Activated CD8-positive, alpha-beta memory T cell treated with anti-CD3 and anti-CD28 coated beads, Interleukin-2, amount 50 U/mL, for 1 hour (primary cell): Measurements from ENCODE around the gene SLC35F1.

Experiments
- DNase-seq: peaks from one replicate; pipeline ENCODE4 v3.0.0-alpha.2; 2020; ENCODE audit errors: extremely low read depth

Gene SLC35F1

DNA sequence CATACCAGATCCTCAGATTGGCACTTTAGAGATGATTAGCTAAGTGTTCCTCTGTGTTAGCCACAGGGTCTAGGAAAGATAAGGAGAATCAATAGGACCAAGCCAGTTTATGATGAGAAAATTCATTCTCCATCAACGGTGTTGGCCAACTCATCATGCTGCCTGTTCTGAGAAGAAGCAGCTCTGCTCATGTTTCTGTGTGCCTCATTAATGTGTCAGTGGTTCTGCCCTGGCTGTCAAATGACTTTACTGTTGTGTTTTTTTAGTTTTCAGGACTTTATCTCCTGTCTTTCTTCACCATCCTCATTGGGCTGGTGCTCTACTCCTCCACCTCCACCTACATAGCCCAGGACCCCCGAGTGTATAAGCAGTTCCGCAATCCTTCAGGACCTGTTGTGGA, 406.7 kb downstream of the SLC35F1 start:
- DNase-seq = no peak

DNA sequence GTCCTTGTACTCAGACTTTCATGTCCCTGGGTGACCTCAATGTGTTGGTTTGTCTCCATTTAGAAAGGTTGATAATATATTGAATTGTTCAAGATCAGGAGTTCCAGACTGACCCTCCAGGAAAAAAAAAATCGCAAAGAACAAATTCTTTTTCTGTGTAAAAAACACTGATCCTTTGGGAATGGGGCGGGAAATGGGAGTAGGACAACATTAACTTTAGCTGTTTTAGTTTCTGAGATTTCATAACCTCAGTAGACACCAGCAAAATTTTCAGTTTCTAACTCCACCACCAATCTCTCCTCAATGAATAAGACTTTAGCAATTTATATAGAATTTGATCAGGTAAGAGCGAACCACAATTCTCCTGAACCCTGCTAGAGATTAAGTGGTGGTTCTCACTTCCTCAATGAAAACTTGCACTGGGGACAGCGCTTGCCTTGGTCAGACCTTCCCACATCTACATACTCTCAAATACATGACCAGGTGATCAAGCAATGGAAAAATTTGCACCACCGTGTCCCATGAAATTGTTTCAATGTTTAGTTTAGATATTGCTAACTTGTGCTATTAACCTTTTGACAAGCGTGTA, 409.8 kb downstream of the SLC35F1 start:
- DNase-seq = no peak

DNA sequence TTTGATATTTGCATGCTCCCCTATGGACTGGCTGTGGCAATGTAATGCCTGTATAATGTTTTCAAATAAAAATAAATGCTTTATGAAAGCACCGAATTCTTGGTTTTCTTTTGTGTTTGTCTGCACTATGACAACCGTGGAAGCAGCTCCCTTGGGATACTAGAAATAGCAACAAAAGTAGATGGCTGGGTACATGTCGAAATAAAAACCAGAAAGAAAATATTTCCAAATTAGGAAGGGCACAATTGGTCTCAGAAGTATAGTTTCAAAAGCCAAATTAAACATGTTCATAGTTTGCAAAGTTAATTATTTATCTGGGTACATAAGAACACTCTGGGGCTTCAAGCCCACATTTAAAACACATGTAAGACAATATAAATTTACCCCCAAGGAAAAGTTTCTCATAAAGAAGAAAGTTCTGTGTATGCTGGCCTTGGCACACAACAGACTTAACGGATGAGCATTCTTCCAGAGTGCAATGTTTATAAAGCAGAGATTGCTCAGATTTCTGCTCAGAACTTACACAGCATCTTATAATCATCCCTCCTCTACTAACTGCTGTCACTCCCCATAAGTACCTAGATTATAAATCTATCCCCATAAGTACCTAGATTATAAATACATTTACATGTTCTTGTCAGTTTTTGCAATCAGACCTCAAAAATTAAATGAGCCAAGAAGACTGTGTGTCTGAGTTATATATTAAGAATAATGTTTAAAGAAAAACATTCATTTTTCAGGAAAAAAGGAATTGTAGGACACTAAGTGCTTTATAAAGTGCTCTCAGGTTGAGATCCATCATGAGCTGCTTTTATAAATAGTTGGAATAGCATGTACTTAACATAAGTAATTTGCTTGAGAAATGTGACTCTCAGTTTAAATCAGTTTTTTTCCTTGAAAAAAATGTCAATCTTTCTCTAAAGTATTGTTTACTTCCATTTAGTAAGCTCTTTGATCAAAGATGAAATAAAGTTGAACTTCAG, 410.8 kb downstream of the SLC35F1 start:
- DNase-seq = no peak

DNA sequence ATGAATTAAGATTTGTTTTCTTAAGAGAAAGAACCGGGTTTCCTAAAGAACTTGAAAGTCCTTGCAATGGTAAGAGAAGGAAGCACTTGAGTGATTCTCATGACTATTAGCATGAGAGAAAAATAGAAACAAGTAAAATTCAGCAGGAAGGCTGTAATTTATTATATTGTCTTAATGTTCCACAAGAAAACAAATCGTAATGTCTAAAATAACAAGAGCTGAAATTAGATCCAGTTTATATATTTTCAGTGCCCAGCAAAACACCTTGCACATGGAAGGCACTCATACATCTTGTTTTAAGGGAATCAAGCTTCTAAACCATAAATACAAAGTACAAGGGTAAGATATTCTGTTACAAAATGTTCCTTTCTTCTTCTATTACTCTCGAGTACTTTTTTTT, 411.6 kb downstream of the SLC35F1 start:
- DNase-seq = no peak

DNA sequence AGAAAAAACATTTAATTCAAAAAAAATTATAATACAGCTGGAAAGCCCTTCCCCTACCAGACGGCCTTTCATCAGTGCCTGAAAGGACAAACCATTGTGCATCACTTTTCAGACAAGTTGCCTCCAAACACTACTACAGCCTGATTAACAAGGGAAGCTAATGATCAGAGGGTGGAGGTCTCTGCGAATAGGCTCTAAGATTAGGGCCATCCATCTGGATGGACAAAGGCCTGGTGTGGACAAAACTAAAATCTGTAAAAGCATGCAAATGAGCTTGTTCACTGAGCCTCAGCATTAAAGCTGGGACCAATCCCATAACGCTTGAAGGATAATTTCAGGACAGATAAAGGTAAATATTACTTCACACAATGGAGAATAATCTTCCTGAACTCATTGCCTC, 412.4 kb downstream of the SLC35F1 start:
- DNase-seq = no peak

DNA sequence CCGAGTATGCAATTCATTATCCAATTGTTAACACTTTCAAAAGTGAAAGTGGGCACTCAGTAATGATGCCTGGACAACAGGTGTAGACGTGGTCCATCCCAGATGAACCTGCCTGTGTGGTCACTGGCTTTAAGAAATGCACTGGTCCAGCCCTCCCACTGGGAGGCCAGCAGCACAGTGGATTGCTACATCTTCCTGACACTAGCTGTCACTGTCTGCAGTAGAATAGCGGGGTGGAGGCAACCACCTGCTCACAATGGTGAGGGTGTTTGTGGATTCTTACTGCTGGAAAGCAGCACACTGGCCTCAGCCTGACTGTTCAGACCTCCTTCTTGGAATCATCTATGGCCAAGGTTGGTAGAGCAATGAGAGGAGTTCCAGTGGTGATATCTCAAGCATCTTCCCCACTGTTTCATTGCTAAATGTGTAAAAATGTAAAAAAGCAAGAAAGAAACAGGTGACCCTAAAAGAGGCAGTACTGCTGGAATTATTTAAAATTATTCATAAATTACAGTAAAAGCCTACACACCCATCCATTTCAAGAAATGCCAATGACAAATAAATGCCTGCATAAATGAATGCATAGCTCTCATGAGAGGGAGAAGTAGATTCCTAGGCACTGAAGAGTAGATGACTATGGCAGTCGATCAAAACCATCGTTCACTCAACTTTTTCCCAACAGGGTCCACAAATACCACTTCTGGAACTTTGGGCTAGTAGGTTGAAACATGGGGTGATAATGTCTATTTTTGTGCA, 413.0 kb downstream of the SLC35F1 start:
- no peak for DNase-seq

DNA sequence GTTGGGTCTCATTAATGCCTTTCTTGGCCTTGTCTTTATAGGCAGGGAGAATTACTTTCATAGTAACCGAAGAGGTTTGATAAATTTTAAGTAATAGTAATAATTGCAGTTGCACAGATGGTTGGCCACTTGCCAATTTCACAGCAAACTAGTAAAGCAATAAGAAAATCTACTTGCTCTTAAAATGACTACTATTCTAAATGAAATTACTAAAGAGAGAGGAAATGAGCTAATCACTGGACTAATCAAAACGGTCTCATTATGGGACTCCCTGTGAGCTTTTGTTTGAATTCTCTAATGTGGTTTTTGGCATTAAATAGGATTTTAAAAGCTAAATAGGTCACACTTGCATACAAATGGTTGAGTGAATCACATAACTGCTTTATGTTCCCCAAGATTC, 413.6 kb downstream of the SLC35F1 start:
- DNase-seq = no peak

DNA sequence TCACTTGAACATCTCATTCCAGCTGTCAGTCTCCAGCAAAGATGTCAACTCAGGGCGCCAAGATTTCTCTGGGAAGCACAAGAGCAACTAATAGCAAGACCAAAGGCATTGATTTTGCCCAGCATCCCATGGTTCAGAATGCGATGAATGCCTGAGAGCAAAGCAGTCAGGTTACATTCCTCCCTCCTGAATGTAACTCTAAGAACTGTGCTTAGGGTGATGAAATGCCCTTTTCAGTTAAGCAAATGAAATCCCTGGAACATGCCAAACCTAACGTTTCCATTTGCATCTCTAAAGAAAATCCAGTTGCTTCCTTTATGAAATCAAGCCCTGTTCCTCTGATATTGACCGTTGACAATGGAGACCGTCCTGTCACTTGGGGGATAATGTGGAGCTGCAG, 417.1 kb downstream of the SLC35F1 start:
- DNase-seq = no peak

DNA sequence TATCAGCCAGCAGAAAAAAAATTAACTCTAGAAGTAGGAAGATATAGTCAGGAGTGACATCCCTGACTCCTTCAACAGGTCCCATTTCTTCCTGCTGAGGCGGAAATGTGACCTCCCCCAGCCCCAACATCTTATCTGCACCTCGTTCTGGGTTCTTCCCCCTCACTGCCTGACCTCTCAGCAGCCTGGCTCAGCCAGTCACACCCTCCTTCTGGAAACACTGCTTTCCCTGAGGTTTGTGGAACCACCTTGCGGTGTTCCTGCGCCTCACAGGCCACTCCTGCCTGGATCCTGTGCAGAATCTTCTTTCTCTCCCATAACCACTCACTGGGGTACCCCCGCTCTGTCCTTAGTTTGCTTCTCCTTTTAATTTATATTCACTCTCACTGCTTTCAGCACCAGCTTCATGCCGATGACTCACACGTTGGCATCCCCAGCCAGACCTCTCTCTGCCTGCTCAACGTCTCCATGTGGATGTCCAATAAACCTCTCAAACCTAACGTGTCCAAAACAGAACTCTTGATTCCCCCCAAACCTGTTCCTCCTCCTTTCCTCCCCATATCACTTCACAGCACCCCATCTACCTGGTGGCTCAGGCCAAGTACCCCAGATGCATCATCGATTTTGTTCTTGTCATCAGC, 418.3 kb downstream of the SLC35F1 start:
- DNase-seq = no peak

DNA sequence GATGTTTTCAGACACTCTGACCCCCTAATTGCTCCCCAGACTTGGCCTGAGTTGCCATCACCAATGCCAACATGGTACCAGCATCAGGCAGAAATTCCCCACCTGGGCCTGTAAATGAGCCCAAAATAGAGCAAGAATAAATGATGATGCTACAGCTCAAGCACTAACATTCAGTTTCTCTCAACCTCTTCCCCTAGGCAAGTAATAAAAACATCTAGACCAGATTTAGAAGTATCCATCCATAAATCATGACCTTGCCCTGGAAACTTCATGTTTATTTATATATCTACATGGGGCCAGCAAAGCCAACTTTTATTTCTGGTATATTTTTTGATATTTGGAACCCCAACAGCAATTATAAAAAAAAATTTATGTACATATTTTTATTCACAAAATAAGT, 419.6 kb downstream of the SLC35F1 start:
- no peak for DNase-seq

DNA sequence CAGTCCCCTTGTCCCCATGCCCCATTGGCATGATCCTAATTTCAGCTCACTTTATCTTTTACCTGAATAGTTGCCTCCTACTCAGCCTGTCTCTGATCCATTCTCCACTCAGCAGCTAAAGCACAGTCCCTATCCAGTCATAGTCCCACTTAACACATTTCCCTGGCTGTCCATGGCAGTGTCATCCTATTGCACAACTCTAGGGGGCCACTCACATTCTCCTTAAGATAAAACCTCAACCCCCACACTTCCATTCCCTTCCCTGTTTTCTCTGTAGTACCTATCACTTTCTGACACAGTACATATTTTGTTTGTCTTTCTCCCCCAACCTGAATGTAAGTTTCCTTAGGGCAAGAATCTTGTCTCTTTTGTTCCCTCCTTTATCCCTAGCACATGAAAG, 420.2 kb downstream of the SLC35F1 start:
- DNase-seq = no peak

DNA sequence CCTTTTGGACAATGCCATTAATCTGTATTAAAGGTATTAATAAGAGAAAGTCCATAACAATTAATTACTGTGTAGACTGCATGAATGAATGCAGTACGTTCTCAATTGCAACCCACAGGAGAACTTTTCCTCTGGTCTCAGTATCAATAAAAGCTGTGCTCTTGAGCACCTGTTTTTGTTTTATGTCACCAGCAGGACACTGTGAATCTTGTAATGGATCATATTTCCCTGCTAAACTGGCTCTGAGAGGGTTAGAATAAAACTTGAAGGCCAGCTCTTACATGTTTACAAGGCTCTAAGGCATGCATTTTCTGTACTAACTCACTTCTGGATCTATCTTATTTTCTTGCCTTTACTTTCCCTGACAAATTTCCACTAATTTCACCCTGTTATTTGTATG, 426.7 kb downstream of the SLC35F1 start:
- no peak for DNase-seq

DNA sequence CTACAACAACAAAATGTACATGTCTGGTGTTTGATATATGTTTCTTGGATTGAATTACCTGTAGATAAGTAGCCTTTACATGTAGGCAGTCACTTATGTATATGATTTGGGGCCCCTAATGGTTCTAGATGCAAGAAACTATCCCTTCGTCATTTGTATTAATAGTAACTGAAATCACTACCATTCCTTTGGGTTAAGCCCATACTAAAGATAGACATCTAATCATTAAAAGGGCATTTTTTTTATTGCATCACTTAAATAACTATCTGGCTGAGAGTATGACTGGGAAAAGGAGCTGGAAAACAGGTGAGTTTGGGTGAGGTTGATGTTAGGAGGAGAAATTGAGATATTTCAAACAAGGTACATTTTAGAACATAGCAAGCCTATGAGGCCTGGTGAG, 427.6 kb downstream of the SLC35F1 start:
- no peak for DNase-seq

DNA sequence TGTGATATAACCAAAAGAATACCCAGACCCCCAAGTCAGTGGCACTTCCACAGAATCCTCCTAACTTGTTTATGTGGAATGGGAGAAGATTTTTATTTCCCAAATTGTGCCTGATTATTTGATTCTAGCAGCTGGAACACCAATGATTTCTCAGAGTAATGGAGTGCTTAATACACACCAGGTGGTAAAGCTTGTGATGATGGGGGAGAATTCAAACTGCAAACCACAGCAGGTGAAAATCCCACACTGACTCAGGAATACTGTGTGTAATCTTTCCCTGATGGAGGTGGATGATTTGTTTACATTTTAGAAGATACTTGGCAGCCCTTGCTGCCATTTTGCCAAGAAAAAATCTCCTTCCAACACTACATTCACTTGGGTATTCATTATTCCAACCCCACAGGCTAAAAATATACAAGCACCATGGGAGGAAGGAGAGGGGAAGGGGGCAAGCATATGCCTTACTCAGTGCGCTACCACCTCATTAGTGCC, 428.3 kb downstream of the SLC35F1 start:
- DNase-seq = no peak

DNA sequence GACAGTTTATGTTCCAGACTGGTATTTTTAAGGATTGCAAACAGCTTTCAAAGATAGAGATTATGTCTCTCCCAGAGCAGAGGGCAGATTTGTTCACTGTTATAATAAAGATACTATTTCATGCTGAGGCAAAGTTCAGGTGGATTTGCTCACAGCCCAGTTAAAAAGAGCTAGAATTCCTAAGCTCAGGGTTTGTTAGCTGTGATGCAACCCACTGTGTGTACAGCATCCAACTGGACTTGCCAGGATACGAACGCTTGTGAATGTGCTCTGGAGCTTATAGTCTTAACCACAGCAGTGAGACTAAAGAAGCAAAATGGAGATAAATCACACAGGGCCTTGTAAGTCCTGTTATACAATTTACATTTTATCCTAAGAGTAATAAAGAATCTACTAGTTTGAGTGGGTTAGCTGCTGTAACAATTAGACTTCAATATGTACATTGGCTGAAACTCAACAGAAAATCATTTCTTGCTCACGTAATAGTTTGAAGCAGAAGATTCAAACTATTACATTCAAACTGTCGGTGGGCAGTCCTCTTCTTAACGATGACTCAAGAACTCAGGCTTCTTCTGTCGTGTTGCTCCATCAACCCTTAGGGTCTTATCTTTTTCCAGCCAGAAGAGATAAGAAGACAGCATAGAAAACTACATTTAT, 437.1 kb downstream of the SLC35F1 start:
- DNase-seq = no peak

DNA sequence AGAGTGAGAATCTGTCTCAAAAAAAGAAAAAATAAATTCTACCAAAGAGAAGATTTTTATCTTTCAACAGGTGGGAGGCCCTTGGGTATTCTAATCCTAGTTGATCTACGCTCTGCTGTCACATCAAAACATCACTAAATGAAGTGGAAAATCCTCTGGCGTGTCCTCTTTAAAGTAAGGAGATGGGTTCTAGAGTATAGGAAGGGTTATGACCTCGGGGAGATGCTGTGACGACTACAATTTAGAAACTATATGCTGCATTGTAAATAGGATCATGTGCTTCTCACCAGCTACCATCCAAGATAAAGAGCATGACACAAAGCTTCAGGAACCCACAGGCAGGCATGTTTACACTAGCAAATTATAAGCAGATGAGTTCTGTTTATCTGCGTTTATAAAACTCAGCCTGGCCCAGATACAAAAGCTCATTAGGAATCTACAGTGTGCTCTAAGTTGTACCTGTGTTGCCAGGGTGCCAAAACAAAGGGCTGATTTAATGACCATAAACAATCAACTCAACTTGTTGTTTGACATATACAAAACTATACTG, 443.9 kb downstream of the SLC35F1 start:
- DNase-seq = no peak

DNA sequence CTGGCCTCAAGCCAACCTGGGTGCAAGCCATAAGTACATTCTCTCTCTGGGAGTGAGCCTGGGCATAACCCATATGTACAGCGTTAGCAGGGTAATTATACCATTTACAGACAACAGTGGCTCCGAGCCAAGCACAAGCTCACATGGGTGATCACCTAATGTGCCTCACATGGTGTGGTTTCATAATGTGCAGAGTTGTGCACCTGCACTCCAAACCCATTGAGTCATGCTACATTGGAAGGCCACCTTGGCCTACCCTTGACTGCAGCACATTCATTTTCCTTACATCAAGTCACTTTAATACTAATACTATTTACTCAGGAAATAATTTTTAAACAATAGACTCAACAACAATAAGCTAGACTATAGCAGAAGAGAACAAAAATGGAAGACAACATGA, 446.5 kb downstream of the SLC35F1 start:
- no peak for DNase-seq

DNA sequence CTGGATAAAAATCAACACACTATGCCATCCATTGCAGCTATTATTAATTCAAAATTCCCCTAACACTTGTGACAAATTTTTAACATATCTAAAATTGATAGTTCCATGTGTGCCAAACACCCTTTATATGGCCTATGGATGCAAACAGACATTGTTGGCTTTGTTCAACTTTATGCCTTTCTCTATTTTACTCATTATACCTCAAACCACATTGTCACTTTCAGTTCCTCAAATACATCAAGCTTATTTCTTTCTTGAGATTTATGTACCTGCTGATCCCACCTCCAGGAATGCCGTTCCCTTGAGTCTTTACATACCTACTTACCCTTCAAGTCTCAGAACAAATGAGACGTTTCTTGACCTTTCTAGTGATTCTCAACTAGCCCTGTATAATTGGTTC, 447.6 kb downstream of the SLC35F1 start:
- no peak for DNase-seq

DNA sequence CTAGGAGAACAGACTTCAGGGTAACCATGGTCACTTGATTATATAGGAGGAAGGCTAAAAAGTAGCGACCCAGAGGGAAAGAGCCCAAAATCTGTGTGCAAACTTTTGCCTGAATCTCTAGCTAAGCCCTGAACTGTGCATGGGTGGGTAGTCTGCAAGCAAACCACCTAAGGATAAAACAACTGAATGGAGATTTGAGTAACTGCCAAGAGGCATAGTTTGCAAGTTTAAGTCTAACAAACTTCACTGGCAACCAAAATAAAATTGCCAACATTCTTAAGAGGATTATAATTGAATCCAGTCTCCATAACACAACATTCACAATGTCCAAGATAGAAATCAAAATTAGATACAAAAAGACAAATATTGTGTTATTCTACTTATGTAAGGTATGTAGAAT, 449.0 kb downstream of the SLC35F1 start:
- no peak for DNase-seq

DNA sequence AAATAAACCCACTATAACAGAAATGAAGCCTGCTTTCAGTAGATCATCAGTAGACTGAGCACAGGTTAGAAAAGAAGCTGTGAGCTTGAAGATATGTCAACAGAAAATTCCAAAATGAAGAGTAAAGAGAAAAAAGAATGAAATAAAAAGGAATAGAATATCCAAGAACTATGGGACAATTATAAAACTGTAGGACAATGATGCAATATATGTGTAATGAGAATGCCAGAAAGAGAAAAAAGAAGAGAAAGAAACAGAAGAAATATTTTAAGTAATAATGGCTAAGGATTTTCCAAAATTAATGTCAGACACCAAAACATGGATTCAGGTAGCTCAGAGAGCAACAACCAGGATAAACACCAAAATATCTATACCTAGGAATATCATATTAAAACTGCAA, 449.6 kb downstream of the SLC35F1 start:
- DNase-seq = no peak
